IPS-20b (cell line): ENCODE results near the gene FAM107B.

Source experiments
- H3K27ac ChIP-seq: one replicate; pipeline ENCODE4 v1.5.1; 2013; ENCODE audit warnings: low read length
- H3K27me3 ChIP-seq: 2 replicates; pipeline ENCODE4 v1.6.1; 2013; ENCODE audit warnings: mild to moderate bottlenecking, low read length, inconsistent platforms; ENCODE audit not compliant: insufficient read depth
- H3K36me3 ChIP-seq: 2 replicates; pipeline ENCODE4 v1.6.1; 2013; ENCODE audit warnings: low read depth, mild to moderate bottlenecking, inconsistent platforms, low read length, moderate library complexity; ENCODE audit not compliant: insufficient read depth
- H3K4me1 ChIP-seq: 2 replicates; pipeline ENCODE4 v1.6.1; 2013; ENCODE audit warnings: mild to moderate bottlenecking, control low read depth, inconsistent platforms, low read length, moderate library complexity; ENCODE audit not compliant: insufficient read depth
- H3K4me3 ChIP-seq: 2 replicates; pipeline ENCODE4 v1.5.1; 2013; ENCODE audit warnings: mild to moderate bottlenecking, low read length, inconsistent platforms
- H3K9ac ChIP-seq: 2 replicates; pipeline ENCODE4 v1.6.1; 2013; ENCODE audit warnings: low read depth, mild to moderate bottlenecking, inconsistent platforms, low read length, moderate library complexity
- H3K9me3 ChIP-seq: 2 replicates; pipeline ENCODE4 v1.6.1; 2013; ENCODE audit warnings: mild to moderate bottlenecking, low read depth, low read length, inconsistent platforms; ENCODE audit not compliant: insufficient read depth

The FAM107B gene

GRCh38 chr10:14507781-14508180 is 266.9 kb downstream of the FAM107B start:
- Histone ChIP-seq H3K27me3 (no peaks in the 10 kb centered on the region), H3K4me1 (peaks cover under 1% of the 10 kb centered on the region), H3K9me3 (no peaks in the 10 kb centered on the region; the same call in 1 of the 2 replicates), H3K4me3 (no peak overlapping the region), H3K27ac (no peak overlapping the region), H3K36me3 (no peaks in the 10 kb centered on the region), H3K9ac (no peak overlapping the region)

GRCh38 chr10:14507176-14507575 is 267.5 kb downstream of the FAM107B start:
- no peaks in the 10 kb centered on the region for H3K27me3 ChIP-seq
- H3K36me3 ChIP-seq, result no peaks in the 10 kb centered on the region

GRCh38 chr10:14502431-14502830 is 272.3 kb downstream of the FAM107B start:
- Histone ChIP-seq H3K27ac (no peak overlapping the region), H3K4me3 (no peak overlapping the region; the same call in 1 of the 2 replicates), H3K9me3 (no peaks in the 10 kb centered on the region), H3K27me3 (no peaks in the 10 kb centered on the region), H3K4me1 (peaks cover 11% of the 10 kb centered on the region), H3K9ac (no peak overlapping the region), H3K36me3 (no peaks in the 10 kb centered on the region)

More at GRCh38 chr10:14507176-14507575, 267.5 kb downstream of the FAM107B start:
- Histone ChIP-seq H3K9me3 (no peaks in the 10 kb centered on the region; the same call in 1 of the 2 replicates), H3K27ac (no peak overlapping the region), H3K9ac (no peak overlapping the region), H3K4me1 (peaks cover 7% of the 10 kb centered on the region), H3K4me3 (no peak overlapping the region)

- Histone ChIP-seq H3K9ac (no peak overlapping the region), H3K9me3 (no peaks in the 10 kb centered on the region), H3K4me3 (no peak overlapping the region), H3K4me1 (peaks cover 11% of the 10 kb centered on the region), H3K36me3 (no peaks in the 10 kb centered on the region), H3K27ac (no peak overlapping the region), H3K27me3 (no peaks in the 10 kb centered on the region)
These were observed 274.4 kb downstream of the FAM107B start for GRCh38 chr10:14500172-14500765.

- no peaks in the 10 kb centered on the region for H3K27me3 ChIP-seq
- H3K27ac ChIP-seq, result no peak overlapping the region
- no peaks in the 10 kb centered on the region for H3K9me3 ChIP-seq
- no peak overlapping the region for H3K4me3 ChIP-seq
- no peak overlapping the region for H3K9ac ChIP-seq
- H3K4me1 ChIP-seq, result peaks cover 11% of the 10 kb centered on the region
- no peaks in the 10 kb centered on the region for H3K36me3 ChIP-seq
These were observed 275.1 kb downstream of the FAM107B start for GRCh38 chr10:14499601-14499904.

- Histone ChIP-seq H3K9me3 (no peaks in the 10 kb centered on the region), H3K9ac (no peak overlapping the region), H3K36me3 (no peaks in the 10 kb centered on the region), H3K4me1 (peaks cover 11% of the 10 kb centered on the region), H3K27me3 (no peaks in the 10 kb centered on the region), H3K27ac (no peak overlapping the region), H3K4me3 (no peak overlapping the region)
These were observed 276.4 kb downstream of the FAM107B start for GRCh38 chr10:14498326-14498725.

- Histone ChIP-seq H3K4me1 (no peaks in the 10 kb centered on the region), H3K9me3 (no peaks in the 10 kb centered on the region), H3K9ac (no peak overlapping the region), H3K27me3 (no peaks in the 10 kb centered on the region), H3K4me3 (no peak overlapping the region), H3K27ac (no peak overlapping the region), H3K36me3 (no peaks in the 10 kb centered on the region)
These were observed 282.9 kb downstream of the FAM107B start for GRCh38 chr10:14491811-14492210.

- Histone ChIP-seq H3K36me3 (no peaks in the 10 kb centered on the region), H3K4me1 (no peaks in the 10 kb centered on the region), H3K27ac (no peak overlapping the region), H3K4me3 (no peak overlapping the region), H3K9ac (no peak overlapping the region), H3K27me3 (no peaks in the 10 kb centered on the region), H3K9me3 (no peaks in the 10 kb centered on the region)
These were observed 285.0 kb downstream of the FAM107B start for GRCh38 chr10:14489522-14490177.

GRCh38 chr10:14487488-14487883 is 287.2 kb downstream of the FAM107B start:
- H3K27me3 ChIP-seq, result no peaks in the 10 kb centered on the region
- H3K9ac ChIP-seq, result no peak overlapping the region
- H3K9me3 ChIP-seq, result no peaks in the 10 kb centered on the region
- H3K4me1 ChIP-seq, result no peaks in the 10 kb centered on the region
- H3K27ac ChIP-seq, result no peak overlapping the region
- no peak overlapping the region for H3K4me3 ChIP-seq
- no peaks in the 10 kb centered on the region for H3K36me3 ChIP-seq

GRCh38 chr10:14486777-14487487 is 287.8 kb downstream of the FAM107B start:
- no peak overlapping the region for H3K4me3 ChIP-seq
- H3K9me3 ChIP-seq, result no peaks in the 10 kb centered on the region
- no peaks in the 10 kb centered on the region for H3K27me3 ChIP-seq
- H3K27ac ChIP-seq, result no peak overlapping the region
- no peaks in the 10 kb centered on the region for H3K4me1 ChIP-seq
- H3K9ac ChIP-seq, result no peak overlapping the region
- no peaks in the 10 kb centered on the region for H3K36me3 ChIP-seq

GRCh38 chr10:14485986-14486385 is 288.7 kb downstream of the FAM107B start:
- Histone ChIP-seq H3K4me3 (no peak overlapping the region), H3K36me3 (no peaks in the 10 kb centered on the region), H3K9me3 (no peaks in the 10 kb centered on the region), H3K4me1 (no peaks in the 10 kb centered on the region), H3K9ac (no peak overlapping the region), H3K27ac (no peak overlapping the region), H3K27me3 (no peaks in the 10 kb centered on the region)

- H3K27ac ChIP-seq, result no peak overlapping the region
- H3K27me3 ChIP-seq, result no peaks in the 10 kb centered on the region
- H3K4me1 ChIP-seq, result peaks cover under 1% of the 10 kb centered on the region; the same call in 1 of the 2 replicates
- H3K9ac ChIP-seq, result no peak overlapping the region
- no peaks in the 10 kb centered on the region for H3K9me3 ChIP-seq
- no peak overlapping the region for H3K4me3 ChIP-seq
- H3K36me3 ChIP-seq, result no peaks in the 10 kb centered on the region
These were observed 291.3 kb downstream of the FAM107B start for GRCh38 chr10:14483417-14483816.
